WI38 (cell line): ENCODE measurements around the gene TVP23A.

Source experiments
- H3K4me3 ChIP-seq: 2 replicates; pipeline ENCODE4 v1.5.1; 2011; ENCODE audit warnings: low read depth, mild to moderate bottlenecking, control low read depth, low read length
- CTCF ChIP-seq: IDR thresholded peaks from 2 replicates; pipeline ENCODE4 v1.5.1; 2012; ENCODE audit warnings: low read depth, mild to moderate bottlenecking, control low read depth, low read length

The TVP23A gene

DNA sequence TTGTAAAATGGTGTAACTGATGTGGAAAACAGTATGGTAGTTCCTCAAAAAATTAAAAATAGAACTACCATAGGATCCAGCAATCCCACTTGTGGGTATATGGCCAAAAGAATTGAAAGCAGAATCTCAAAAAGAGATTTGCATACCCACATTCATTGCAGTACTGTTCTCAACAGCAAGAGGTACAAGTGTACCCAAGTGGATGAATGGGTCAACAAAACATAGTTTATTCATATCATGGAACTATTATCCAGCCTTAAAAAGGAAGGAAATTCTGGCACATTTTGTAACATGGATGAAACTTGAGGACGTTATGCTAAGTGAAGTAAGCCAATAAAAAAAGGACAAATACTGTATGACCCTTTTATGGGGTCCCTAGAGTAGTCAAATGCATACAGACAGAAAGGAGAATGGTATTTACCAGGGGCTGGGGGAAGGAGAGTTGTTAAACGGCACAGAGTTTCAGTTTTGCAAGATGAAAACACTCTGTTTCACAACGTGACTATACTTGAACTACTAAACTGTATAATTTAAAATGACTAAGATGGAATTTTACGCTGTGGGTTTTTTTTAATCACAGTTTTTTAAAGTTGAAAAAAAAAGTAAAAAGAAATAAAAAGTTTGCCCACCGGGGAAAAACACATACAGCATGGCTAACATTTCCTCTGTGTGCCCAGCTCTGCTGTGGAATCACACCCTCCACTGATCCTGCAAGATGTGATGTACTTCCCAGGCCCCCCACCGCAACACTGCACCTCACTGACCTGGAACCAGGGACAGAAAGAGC is 6.1 kb downstream of the TVP23A start:
- TF ChIP-seq CTCF: no peak
- H3K4me3 ChIP-seq: no peak overlapping the region

DNA sequence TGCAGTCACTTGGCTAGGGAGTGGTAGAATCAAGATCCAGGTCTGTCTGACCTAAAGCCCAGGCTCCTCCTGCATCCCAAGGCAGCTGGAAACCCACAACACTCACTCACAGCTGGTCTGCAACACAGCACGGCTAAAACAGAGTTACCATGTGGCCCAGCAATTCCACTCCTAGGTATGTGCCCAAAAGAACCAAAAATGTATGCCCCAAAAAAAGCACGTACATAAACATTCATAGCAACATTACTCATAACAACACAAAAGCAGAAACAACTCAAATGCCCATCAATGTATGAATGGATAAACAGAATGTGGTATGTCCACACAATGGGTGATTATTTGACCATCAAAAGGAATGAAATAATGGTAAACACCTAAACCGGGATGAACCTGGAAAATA is 8.9 kb downstream of the TVP23A start:
- TF ChIP-seq CTCF: no peak
- H3K4me3 ChIP-seq: no peak overlapping the region

GRCh38 chr16:10808850-10809249 is 9.7 kb downstream of the TVP23A start:
- TF ChIP-seq CTCF: no peak
- no peak overlapping the region for H3K4me3 ChIP-seq

GRCh38 chr16:10808218-10808617 is 10.4 kb downstream of the TVP23A start:
- no peak for TF ChIP-seq CTCF
- H3K4me3 ChIP-seq: no peak overlapping the region

GRCh38 chr16:10806698-10807097 is 11.9 kb downstream of the TVP23A start:
- no peak for TF ChIP-seq CTCF

GRCh38 chr16:10805334-10805733 is 13.3 kb downstream of the TVP23A start:
- no peak for TF ChIP-seq CTCF
- H3K4me3 ChIP-seq: no peak overlapping the region

More at GRCh38 chr16:10806698-10807097, 11.9 kb downstream of the TVP23A start:
- no peak overlapping the region for H3K4me3 ChIP-seq

DNA sequence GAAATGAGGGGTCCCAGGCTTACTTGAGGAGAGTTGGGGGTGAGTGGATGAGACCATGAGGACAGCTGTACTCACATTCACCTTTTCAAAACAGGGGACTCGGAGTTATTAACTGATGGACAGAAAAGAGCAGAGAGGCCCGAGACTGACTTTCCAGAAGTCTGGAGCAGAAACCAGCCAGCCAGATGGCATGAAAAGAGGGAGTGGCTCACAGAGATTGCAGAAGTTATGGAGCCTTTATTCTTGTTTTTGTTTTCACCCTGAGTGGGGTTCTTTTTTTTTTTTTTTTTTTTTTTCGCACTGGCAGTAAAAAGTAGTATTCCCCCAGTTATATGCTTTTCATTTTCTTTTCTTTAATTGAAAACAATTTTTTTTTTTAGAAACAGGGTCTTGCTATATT is 18.9 kb downstream of the TVP23A start:
- no peak overlapping the region for H3K4me3 ChIP-seq
- TF ChIP-seq CTCF: no peak
